OCI-LY7 (cell line): ENCODE measurements around the gene FOXP1.

Source experiments
- CTCF ChIP-seq: fragments of 200-600 bp; sonication (generic); conservative IDR thresholded peaks from 2 replicates; pipeline ENCODE4 v1.5.1; 2014; ENCODE audit warnings: mild to moderate bottlenecking, antibody characterized with exemption, low read length, moderate library complexity, mixed read lengths
- EZH2phosphoT487 ChIP-seq: fragments of 200-600 bp; sonication (generic); IDR thresholded peaks from 2 replicates; pipeline ENCODE4 v1.6.1; 2018; ENCODE audit warnings: low read depth, borderline replicate concordance, mild to moderate bottlenecking, mixed run types, antibody characterized with exemption, low read length, moderate library complexity, mixed read lengths

- TF ChIP-seq CTCF = no peak
- TF ChIP-seq EZH2phosphoT487 = no peak
Observed at GRCh38 chr3:71104556-71104955, 479.0 kb downstream of the FOXP1 start.
